NCI-H345 (cell line): ENCODE measurements around the gene YES1.
"Not testable (repeated sequence)": the region's sequence is repeated elsewhere in the genome, so short reads cannot be mapped to it uniquely, and the experiment has no call there.

Experiments used
- DNase-seq: peaks from one replicate; lab custom pipeline; 2025; lab: John Stamatoyannopoulos, UW

The YES1 gene

GRCh38 chr18:683531-683930 is 128.5 kb downstream of the YES1 start:
- no peak for DNase-seq

DNA sequence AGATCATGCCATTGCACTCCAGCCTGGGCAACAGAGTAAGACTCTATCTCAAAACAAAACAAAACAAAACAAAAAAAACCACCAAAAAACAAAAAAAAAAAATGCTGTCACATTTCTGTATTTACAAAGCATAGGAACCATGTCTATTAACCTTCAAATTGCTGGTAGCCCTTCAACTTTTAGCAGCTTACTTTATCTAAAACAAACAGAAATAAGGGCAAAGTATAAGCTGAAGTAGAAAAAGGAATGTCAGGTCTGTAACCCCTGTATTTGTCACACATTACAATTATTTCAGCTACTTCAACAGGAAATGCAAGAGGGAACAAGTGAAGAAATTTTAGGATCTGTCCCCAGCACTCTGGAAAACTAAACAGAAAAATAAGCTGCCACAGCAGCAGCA is 129.2 kb downstream of the YES1 start:
- DNase-seq, result no peak

DNA sequence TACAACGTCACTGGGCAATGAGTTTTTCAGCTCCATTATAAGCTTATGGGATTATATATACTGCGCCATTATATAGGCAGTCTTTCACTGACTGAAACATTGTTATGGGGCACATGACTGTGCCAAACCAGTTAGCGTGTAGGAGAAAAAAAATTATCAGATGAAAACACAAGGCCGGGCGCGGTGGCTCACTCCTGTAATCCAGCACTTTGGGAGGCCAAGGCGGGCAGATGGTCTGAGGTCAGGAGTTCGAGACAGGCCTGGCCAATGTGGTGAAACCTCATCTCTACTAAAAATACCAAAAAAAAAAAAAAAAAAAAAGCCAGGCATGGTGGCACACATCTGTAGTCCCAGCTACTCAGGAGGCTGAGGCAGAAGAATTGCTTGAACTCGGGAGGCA is 129.6 kb downstream of the YES1 start:
- not testable (repeated sequence) for DNase-seq

DNA sequence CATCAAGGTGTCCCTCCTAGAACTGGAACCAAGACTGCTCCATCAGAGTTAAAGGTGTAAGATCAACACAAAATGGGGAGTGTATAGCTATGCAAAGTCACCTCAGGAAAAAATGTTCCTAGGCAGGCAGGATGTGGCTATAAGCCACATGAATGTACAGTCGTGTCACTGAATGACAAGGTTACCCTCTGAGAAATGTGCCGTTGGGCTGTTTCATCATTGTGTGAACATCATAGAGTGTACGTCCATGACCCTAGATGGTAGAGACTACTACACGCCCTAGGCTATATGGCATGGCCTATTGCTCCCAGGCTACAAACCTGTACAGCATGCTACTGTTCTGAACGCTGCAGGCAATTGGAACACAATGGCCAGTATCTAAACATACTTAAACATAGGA is 130.1 kb downstream of the YES1 start:
- DNase-seq, result no peak

DNA sequence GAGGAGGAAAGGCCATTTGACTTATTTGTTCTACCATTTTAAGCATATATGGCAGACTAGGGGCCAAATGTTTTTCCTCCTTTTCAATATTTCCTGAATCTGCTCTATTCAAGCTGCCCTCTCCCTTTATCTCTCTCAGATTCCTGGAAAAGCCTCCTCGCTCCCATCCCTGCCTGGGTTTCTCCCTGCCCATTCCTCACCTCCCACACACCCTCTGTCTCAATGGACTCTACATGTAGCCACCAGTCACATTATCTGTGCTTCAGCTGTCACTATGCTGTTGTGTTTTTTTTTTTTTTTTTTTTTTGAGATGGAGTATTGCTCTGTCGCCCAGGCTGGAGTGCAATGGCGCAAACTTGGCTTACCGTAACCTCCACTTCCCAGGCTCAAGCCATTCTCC is 131.7 kb downstream of the YES1 start:
- no peak for DNase-seq

- no peak for DNase-seq
Observed at GRCh38 chr18:679516-679915, 132.5 kb downstream of the YES1 start.

DNA sequence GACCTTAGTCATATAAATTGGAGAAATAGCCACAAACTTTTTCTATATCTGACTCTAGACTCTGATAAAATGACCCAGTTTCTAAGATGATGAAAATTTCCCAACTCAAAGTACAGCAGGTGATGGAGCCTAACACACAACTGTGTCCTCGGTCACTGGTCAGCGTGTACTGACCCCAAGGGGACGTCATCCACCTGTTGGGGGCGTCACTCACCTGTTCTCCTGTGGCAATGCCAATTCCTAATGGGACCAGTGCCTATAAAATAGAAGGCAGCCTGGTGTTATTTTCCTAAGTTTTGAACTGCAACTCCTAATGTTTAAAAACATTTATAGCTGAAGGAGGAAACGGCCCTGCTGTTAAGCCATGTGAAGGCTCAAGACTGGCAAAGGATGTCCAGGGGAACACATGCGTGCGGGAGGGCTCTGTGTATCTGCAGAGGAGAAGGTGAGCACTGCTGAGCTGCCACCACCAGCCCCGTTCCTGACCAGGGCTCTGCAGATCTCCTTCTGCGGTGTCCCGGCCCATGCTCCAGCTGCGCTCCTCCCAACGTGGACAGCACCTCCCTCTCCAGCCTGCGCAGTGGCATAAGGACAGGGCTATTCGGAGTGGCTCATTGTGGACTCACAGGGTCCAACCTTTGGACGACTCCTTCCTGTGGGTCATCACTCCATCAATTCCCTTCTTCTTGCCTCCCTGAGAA is 133.4 kb downstream of the YES1 start:
- no peak for DNase-seq

DNA sequence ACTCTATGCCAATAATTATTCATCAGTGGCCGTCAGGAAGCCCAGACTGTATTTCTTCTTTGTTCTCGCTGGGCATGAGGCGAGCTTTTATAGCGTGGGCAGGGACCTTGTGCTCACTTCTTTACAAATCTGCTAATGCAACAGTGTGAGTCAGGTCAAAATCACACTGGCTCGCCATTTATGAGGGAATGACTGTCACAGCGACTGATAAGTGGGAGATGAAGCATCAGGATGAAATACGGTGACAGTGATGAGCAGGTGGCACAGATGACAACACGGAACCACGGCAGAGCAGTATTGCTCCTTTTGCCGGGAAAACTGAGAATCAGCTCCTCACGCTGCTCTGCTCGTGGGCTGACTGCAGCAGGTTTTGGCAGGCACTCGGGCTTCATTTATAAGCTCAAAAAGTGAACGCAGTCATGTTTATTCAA is 134.1 kb downstream of the YES1 start:
- DNase-seq, result no peak

GRCh38 chr18:677145-677544 is 134.9 kb downstream of the YES1 start:
- DNase-seq, result no peak

GRCh38 chr18:676736-677135 is 135.3 kb downstream of the YES1 start:
- DNase-seq, result no peak

- no peak for DNase-seq
Observed at GRCh38 chr18:676069-676468, 136.0 kb downstream of the YES1 start.

- no peak for DNase-seq
Observed at GRCh38 chr18:675307-675706, 136.7 kb downstream of the YES1 start.

DNA sequence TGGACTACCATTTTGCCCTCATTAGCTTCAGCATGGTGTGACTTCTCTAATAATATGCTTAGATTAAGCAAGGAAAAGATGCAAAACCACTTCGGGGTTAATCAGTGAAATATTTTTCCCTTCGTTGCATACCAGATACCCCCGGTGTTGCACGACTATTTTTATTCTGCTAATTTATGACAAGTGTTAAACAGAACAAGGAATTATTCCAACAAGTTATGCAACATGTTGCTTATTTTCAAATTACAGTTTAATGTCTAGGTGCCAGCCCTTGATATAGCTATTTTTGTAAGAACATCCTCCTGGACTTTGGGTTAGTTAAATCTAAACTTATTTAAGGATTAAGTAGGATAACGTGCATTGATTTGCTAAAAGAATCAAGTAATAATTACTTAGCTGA is 138.3 kb downstream of the YES1 start:
- no peak for DNase-seq

- DNase-seq, result no peak
Observed at GRCh38 chr18:673317-673716, 138.7 kb downstream of the YES1 start.
